RWPE2 (cell line): Measurements from ENCODE around the gene RCC1.
"Not testable (repeated sequence)": the region's sequence is repeated elsewhere in the genome, so short reads cannot be mapped to it uniquely, and the experiment has no call there.

Experiments
- ATAC-seq: fragments of 200-7000 bp; cut with Tn5 transposase; 3 replicates; pipeline ENCODE4 v1.9.1; 2021; ENCODE audit warnings: low read depth
- DNase-seq: peaks from one replicate; pipeline ENCODE4 v3.0.0-alpha.2; 2020; ENCODE audit warnings: low spot score
- H3K27ac ChIP-seq: fragments of 450-650 bp; 2 replicates; pipeline ENCODE4 v1.5.1; 2017; ENCODE audit warnings: mild to moderate bottlenecking; ENCODE audit not compliant: poor library complexity, severe bottlenecking
- H3K27me3 ChIP-seq: fragments of 250-450 bp; sonication (Bioruptor Pico); 2 replicates; pipeline ENCODE4 v1.5.1; 2021; ENCODE audit warnings: mild to moderate bottlenecking, moderate library complexity; ENCODE audit not compliant: insufficient read depth, poor library complexity, severe bottlenecking
- H3K36me3 ChIP-seq: fragments of 250-450 bp; sonication (Bioruptor Pico); 2 replicates; pipeline ENCODE4 v1.5.1; 2020; ENCODE audit warnings: low read depth, mild to moderate bottlenecking, moderate library complexity
- H3K4me1 ChIP-seq: fragments of 250-450 bp; sonication (Bioruptor Pico); 2 replicates; pipeline ENCODE4 v1.5.1; 2021; ENCODE audit warnings: mild to moderate bottlenecking, moderate library complexity; ENCODE audit not compliant: insufficient read depth, poor library complexity, severe bottlenecking
- H3K4me3 ChIP-seq: fragments of 250-450 bp; sonication (Bioruptor Pico); 2 replicates; pipeline ENCODE4 v1.5.1; 2021; ENCODE audit warnings: mild to moderate bottlenecking, moderate library complexity; ENCODE audit not compliant: severe bottlenecking
- H3K9me3 ChIP-seq: fragments of 250-450 bp; sonication (Bioruptor Pico); 2 replicates; pipeline ENCODE4 v1.5.1; 2021; ENCODE audit warnings: mild to moderate bottlenecking, moderate library complexity; ENCODE audit not compliant: severe bottlenecking
- TF ChIP-seq, protein P1 (sequence below): fragments of 450-650 bp; IDR thresholded peaks from one replicate; pipeline ENCODE4 v1.5.1; 2017; ENCODE audit warnings: mild to moderate bottlenecking, moderate library complexity; ENCODE audit not compliant: poor library complexity, severe bottlenecking

RCC1 gene

DNA sequence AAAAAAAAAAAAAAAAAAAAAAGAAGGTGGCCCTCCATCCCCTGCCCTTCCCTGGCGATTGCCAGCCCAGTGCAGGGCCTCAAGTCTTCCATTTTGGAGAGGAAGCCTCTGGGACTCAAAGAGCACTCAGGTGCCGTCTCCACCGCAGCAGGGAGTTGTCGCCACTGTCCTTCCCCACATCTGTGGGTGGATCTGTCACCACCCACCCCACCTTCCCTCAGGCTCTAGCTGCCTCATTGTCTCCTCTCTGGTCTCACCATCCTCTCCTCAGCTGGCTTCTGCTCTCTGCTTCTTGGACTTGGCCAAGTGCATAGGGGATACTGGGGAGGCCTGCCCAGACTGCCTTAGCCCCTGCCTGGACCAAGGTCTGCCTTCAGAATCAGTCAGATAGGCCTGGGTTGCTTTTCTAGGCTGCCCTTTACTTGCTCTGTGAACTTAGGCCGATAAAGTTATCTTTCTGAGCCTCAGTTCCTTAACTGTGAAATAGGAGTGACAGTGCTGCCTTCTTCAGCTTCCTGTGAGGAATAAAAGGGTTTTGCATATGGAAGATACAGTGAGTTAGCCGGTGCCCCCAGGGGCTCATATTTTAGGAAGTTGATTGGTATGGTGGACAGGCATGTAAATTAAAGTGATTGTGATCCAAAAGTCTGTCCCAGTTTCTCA is 15.8 kb downstream of the RCC1 start:
- Histone ChIP-seq H3K27ac (no peak overlapping the region), H3K27me3 (no peaks in the 10 kb centered on the region), H3K9me3 (no peaks in the 10 kb centered on the region), H3K4me3 (no peak overlapping the region), H3K36me3 (peaks cover 23% of the 10 kb centered on the region), H3K4me1 (peaks cover 8% of the 10 kb centered on the region)
- TF ChIP-seq, protein P1, sequence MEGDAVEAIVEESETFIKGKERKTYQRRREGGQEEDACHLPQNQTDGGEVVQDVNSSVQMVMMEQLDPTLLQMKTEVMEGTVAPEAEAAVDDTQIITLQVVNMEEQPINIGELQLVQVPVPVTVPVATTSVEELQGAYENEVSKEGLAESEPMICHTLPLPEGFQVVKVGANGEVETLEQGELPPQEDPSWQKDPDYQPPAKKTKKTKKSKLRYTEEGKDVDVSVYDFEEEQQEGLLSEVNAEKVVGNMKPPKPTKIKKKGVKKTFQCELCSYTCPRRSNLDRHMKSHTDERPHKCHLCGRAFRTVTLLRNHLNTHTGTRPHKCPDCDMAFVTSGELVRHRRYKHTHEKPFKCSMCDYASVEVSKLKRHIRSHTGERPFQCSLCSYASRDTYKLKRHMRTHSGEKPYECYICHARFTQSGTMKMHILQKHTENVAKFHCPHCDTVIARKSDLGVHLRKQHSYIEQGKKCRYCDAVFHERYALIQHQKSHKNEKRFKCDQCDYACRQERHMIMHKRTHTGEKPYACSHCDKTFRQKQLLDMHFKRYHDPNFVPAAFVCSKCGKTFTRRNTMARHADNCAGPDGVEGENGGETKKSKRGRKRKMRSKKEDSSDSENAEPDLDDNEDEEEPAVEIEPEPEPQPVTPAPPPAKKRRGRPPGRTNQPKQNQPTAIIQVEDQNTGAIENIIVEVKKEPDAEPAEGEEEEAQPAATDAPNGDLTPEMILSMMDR = no peak
- DNase-seq (no peak), ATAC-seq (no peak)

DNA sequence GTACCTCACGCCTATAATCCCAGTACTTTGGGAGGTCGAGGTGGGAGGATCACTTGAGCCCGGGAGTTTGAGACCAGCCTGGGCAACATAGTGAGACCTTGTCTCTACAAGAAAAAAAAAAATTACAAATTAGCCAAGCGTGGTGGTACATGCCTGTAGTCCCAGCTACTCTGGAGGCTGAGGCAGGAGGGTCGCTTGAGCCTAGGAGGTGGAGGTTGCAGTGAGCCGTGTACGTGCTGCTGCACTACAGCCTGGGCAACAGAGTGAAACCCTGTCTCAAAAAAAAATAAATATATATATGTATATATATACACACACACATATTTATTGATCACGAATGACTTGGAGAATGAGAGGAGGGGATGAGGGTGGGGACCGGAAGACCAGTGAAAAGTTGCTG is 16.7 kb downstream of the RCC1 start:
- H3K27ac ChIP-seq, ATAC-seq, H3K27me3 ChIP-seq, H3K4me3 ChIP-seq, DNase-seq, H3K9me3 ChIP-seq: not testable (repeated sequence)
- peaks cover 16% of the 10 kb centered on the region for H3K4me1 ChIP-seq
- peaks cover 29% of the 10 kb centered on the region for H3K36me3 ChIP-seq

DNA sequence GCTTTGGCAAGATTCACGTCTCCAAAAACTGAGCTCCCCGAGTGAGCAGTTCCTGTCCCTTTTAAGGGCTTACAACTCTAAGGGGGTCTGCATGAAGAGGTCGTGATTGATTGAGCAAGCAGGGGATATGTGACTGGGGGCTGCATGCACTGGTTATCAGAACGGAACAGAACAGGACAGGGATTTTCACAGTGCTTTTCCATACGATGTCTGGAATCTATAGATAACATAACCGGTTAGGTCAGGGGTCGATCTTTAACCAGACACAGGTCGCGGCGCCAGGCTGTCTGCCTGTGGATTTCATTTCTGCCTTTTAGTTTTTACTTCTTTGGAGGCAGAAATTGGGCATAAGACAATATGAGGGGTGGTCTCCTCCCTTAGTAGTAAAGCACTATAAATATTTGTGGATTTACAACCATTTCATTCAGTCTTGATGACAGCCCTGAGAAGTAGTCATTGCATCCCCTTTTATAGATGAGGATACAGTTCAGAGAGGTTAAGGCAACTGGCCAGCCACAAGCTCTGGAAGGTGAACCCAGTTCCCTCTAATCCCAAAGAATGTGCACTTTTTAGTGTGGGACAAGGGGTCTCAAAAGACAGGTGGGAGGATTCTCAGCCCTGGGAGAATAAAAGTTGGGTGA is 19.3 kb downstream of the RCC1 start:
- not testable (repeated sequence) for ATAC-seq, H3K9me3 ChIP-seq, H3K27ac ChIP-seq, DNase-seq, H3K27me3 ChIP-seq, H3K4me3 ChIP-seq
- Histone ChIP-seq H3K4me1 (peaks cover 16% of the 10 kb centered on the region), H3K36me3 (peaks cover 38% of the 10 kb centered on the region)

DNA sequence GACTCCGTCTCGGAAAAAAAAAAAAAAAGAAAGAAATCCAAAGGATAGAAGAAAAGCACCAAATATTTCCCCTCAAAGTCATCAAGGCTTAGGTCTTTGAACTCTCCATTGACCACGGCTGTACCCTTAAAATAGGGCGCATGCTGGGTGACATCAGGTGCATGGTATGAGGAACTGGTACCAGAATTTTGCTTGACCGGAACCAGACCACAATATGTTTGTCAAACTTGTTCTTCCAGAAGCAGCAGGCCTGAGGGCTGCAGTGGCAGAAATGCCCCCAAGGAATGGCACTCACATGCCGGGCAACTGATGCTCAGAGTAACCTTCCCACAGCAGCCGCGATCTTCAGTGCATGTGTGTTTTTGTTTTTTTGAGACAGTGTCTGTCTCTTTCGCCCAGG is 21.0 kb downstream of the RCC1 start:
- DNase-seq (no peak), ATAC-seq (peak; percentile 26; the same call in 1 of the 3 replicates)
- H3K27ac ChIP-seq = peak overlapping the region; percentile 15
- TF ChIP-seq, protein P1 = no peak
- peaks cover 46% of the 10 kb centered on the region for H3K36me3 ChIP-seq
- no peaks in the 10 kb centered on the region for H3K9me3 ChIP-seq
- no peak overlapping the region for H3K4me3 ChIP-seq
- H3K27me3 ChIP-seq = no peaks in the 10 kb centered on the region
- peaks cover 16% of the 10 kb centered on the region for H3K4me1 ChIP-seq

DNA sequence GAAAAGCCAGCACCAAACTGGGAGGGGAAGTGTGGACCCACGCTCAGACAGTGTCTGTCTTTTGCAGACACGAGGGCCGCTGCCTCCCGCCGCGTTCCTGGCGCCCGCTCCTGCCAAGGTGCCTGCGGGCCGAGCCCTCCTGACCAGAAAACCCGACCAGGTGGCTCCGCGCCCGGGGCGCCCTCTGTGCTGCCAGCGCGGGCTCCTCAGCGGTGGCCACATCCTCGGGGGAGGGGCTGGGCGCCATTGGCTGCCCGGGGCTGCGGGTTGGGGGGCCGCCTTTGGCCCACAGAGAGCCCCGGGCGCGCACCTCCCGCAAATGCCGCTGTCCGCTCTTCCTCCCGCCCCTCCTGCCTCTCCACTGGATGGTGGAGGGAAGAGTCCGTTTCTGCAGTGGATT is 24.6 kb downstream of the RCC1 start:
- H3K27ac ChIP-seq = no peak overlapping the region
- DNase-seq (no peak), ATAC-seq (no peak)
- TF ChIP-seq, protein P1 = no peak
- H3K9me3 ChIP-seq = no peaks in the 10 kb centered on the region
- H3K4me3 ChIP-seq = no peak overlapping the region
- H3K27me3 ChIP-seq = no peaks in the 10 kb centered on the region
- H3K4me1 ChIP-seq = peaks cover 16% of the 10 kb centered on the region
- peaks cover 55% of the 10 kb centered on the region for H3K36me3 ChIP-seq

DNA sequence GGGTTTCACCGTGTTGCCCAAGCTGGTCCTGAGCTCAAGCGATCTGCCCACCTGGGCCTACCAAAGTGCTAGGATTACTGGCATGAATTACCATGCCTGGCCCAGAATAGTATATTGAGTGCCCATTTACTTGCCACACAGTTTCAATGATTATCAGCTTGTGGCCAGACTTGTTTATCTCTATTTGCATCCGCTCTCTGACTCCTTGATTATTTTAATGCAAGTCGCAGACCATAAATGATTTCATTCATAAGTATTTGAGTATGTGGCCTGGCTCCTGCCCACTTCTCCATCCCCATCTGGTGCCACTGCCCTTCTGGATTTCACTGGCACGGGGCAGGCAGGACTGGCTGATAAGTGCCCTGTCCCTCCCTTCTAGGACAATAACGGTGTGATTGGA is 28.8 kb downstream of the RCC1 start:
- H3K9me3 ChIP-seq = no peaks in the 10 kb centered on the region
- H3K27me3 ChIP-seq = no peaks in the 10 kb centered on the region
- peaks cover 62% of the 10 kb centered on the region for H3K36me3 ChIP-seq
- no peaks in the 10 kb centered on the region for H3K4me1 ChIP-seq
- TF ChIP-seq, protein P1 = no peak
- DNase-seq (no peak), ATAC-seq (no peak)
- H3K4me3 ChIP-seq = no peak overlapping the region
- H3K27ac ChIP-seq = no peak overlapping the region
